Measurements from ENCODE around the gene SMIM24.

GRCh38 chr19:3508771-3509535, 28.6 kb upstream of the SMIM24 start:
- TF ChIP-seq, protein P1, sequence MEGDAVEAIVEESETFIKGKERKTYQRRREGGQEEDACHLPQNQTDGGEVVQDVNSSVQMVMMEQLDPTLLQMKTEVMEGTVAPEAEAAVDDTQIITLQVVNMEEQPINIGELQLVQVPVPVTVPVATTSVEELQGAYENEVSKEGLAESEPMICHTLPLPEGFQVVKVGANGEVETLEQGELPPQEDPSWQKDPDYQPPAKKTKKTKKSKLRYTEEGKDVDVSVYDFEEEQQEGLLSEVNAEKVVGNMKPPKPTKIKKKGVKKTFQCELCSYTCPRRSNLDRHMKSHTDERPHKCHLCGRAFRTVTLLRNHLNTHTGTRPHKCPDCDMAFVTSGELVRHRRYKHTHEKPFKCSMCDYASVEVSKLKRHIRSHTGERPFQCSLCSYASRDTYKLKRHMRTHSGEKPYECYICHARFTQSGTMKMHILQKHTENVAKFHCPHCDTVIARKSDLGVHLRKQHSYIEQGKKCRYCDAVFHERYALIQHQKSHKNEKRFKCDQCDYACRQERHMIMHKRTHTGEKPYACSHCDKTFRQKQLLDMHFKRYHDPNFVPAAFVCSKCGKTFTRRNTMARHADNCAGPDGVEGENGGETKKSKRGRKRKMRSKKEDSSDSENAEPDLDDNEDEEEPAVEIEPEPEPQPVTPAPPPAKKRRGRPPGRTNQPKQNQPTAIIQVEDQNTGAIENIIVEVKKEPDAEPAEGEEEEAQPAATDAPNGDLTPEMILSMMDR (IDR thresholded peaks at IDR 0.05): no peak
- no peak for TF ChIP-seq POLR2A (IDR thresholded peaks at IDR 0.05)

Data from right lobe of liver (tissue), 4 donors.